Activated CD8-positive, alpha-beta memory T cell treated with anti-CD3 and anti-CD28 coated beads, Interleukin-2, amount 10 ng/mL, durations not matched to agents 7 days and 5 days (primary cell): ENCODE results near the gene STRN. TPM values are rescaled to one million over a fixed set of nuclear protein-coding genes. Genes with fewer than 3 reads are reported as not detected.
"Not testable (repeated sequence)": the region's sequence is repeated elsewhere in the genome, so short reads cannot be mapped to it uniquely, and the experiment has no call there.

Experiments used
- ATAC-seq: fragments of 150-1000 bp; cut with Tn5 transposase; one replicate; pipeline ENCODE4 v1.10.0; 2021; ENCODE audit warnings: moderate library complexity
- CTCF ChIA-PET: fragments of 350-600 bp; sonication (Branson Sonifier 250); formaldehyde crosslinking; loops from one replicate; lab custom pipeline; 2021; ENCODE audit warnings: antibody characterized with exemption; lab: Charles Lee
- DNase-seq: peaks from one replicate; pipeline ENCODE4 v3.0.0-alpha.2; 2020
- H3K27ac Mint-ChIP-seq: one replicate; pipeline ENCODE4 v1.8.0; 2021; ENCODE audit warnings: mild to moderate bottlenecking, mixed read lengths
- H3K27me3 Mint-ChIP-seq: one replicate; pipeline ENCODE4 v1.8.0; 2021; ENCODE audit warnings: mixed read lengths
- H3K36me3 Mint-ChIP-seq: one replicate; pipeline ENCODE4 v1.8.0; 2021; ENCODE audit warnings: mild to moderate bottlenecking, mixed read lengths
- H3K4me1 Mint-ChIP-seq: one replicate; pipeline ENCODE4 v1.8.0; 2021; ENCODE audit warnings: mixed read lengths
- H3K4me3 Mint-ChIP-seq: one replicate; pipeline ENCODE4 v1.8.0; 2021; ENCODE audit warnings: mild to moderate bottlenecking, moderate library complexity, mixed read lengths
- H3K9me3 Mint-ChIP-seq: one replicate; pipeline ENCODE4 v1.8.0; 2022; ENCODE audit warnings: low read depth, mixed read lengths
- total RNA-seq, 2 experiments: library from RNA; stranded (reverse); gene quantifications; one replicate each; pipeline ENCODE4 v1.2.3, GENCODE V29; 2021

Gene STRN
- total RNA-seq, 2 experiments from 2014 or later = 27.7 to 30.8 TPM

DNA sequence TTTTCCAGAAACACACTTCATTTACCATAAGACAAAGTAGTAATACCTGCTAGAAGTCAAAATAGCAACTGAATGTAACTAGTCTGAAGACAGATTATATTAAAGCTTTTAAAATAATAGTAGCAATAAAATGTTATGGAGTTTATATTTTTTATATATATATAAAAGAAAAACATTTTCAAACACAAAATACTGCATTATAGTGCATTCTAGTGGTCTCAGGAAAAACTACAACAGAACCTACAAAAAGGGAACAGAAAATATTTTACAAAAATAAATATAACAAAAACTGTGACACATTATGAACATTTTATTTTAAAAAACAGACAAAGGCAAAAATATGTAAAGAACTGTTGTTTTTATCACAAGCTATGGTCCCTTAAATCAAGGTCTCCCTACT lies 48.0 kb downstream of the STRN start:
- H3K27me3 Mint-ChIP-seq = no peaks in the 10 kb centered on the region
- ATAC-seq (no peak), DNase-seq (no peak)
- no peak overlapping the region for H3K27ac Mint-ChIP-seq
- H3K4me1 Mint-ChIP-seq = peaks cover 10% of the 10 kb centered on the region
- peaks cover 6% of the 10 kb centered on the region for H3K36me3 Mint-ChIP-seq
- CTCF ChIA-PET = interaction anchor here (1.4 to 1.9 kb wide), 2 partner anchors 11 to 79 kb away, joined by 4 to 7 read pairs; no protein-coding TSS in a partner anchor
- no peak overlapping the region for H3K4me3 Mint-ChIP-seq
- H3K9me3 Mint-ChIP-seq = no peaks in the 10 kb centered on the region

DNA sequence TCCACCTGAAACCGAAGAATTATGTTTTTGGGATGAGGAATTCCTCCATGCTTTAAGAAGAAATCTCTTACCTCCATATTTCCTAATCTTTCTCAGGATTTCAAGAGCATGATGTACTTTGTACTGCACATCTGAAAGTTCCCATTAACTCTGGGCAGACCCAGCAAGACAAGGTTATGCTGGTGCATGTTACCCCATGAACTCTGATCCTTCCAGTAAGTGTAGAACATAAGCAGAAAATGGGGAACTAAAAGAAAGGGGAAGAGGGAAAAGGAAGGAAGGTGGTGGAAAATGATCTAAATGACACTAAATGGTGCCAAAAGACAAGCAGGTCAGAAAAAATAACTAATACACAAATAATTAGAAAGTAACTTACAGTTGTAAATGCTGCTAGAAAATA lies 50.7 kb downstream of the STRN start:
- CTCF ChIA-PET = no interaction called here
- no peaks in the 10 kb centered on the region for H3K27me3 Mint-ChIP-seq
- H3K4me1 Mint-ChIP-seq = no peaks in the 10 kb centered on the region
- peaks cover 2% of the 10 kb centered on the region for H3K36me3 Mint-ChIP-seq
- no peak for ATAC-seq
- H3K27ac Mint-ChIP-seq = no peak overlapping the region
- no peak for DNase-seq
- H3K9me3 Mint-ChIP-seq = no peaks in the 10 kb centered on the region
- no peak overlapping the region for H3K4me3 Mint-ChIP-seq

GRCh38 chr2:36912695-36913094 lies 53.6 kb downstream of the STRN start:
- no peaks in the 10 kb centered on the region for H3K9me3 Mint-ChIP-seq
- H3K36me3 Mint-ChIP-seq = peaks cover 2% of the 10 kb centered on the region
- H3K4me3 Mint-ChIP-seq = no peak overlapping the region
- DNase-seq = no peak
- CTCF ChIA-PET = interaction anchor here (1.1 to 1.3 kb wide), 2 partner anchors 9 to 12 kb away, joined by 3 read pairs; no protein-coding TSS in a partner anchor
- no peaks in the 10 kb centered on the region for H3K4me1 Mint-ChIP-seq
- no peak for ATAC-seq
- H3K27ac Mint-ChIP-seq = no peak overlapping the region
- no peaks in the 10 kb centered on the region for H3K27me3 Mint-ChIP-seq

GRCh38 chr2:36911012-36911411 lies 55.3 kb downstream of the STRN start:
- Mint-ChIP-seq H3K4me3 (no peak overlapping the region), H3K27ac (no peak overlapping the region), H3K9me3 (no peaks in the 10 kb centered on the region), H3K4me1 (no peaks in the 10 kb centered on the region), H3K27me3 (no peaks in the 10 kb centered on the region), H3K36me3 (peaks cover 4% of the 10 kb centered on the region)
- DNase-seq = no peak
- CTCF ChIA-PET = interaction anchor here (1.4 kb wide), 1 partner anchor 13 kb away, joined by 4 read pairs; no protein-coding TSS in a partner anchor
- ATAC-seq = no peak

DNA sequence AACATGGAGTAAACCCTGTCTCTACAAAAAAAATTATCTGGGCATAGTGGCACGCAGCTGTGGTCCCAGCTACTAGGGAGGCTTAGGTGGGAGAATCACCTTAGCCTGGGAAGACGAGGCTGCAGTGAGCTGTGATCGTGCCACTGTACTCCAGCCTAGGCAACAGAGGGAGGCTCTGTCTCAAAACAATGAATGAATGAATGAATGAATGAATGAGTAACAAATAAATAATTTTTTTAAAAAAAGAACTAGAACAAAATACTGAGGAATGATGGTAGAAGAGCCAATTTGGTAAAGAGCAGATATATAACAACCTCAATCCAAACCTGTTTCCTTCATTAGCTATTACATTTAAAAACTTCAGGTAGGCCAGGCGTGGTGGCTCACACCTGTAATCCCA lies 60.1 kb downstream of the STRN start:
- H3K27ac Mint-ChIP-seq = no peak overlapping the region
- H3K9me3 Mint-ChIP-seq = no peaks in the 10 kb centered on the region
- no peak for DNase-seq
- ATAC-seq = no peak
- H3K36me3 Mint-ChIP-seq = peaks cover 6% of the 10 kb centered on the region
- H3K4me1 Mint-ChIP-seq = no peaks in the 10 kb centered on the region
- no peak overlapping the region for H3K4me3 Mint-ChIP-seq
- CTCF ChIA-PET = interaction anchor here (1.8 kb wide), 1 partner anchor 12 kb away, joined by 7 read pairs; no protein-coding TSS in a partner anchor
- H3K27me3 Mint-ChIP-seq = no peaks in the 10 kb centered on the region

DNA sequence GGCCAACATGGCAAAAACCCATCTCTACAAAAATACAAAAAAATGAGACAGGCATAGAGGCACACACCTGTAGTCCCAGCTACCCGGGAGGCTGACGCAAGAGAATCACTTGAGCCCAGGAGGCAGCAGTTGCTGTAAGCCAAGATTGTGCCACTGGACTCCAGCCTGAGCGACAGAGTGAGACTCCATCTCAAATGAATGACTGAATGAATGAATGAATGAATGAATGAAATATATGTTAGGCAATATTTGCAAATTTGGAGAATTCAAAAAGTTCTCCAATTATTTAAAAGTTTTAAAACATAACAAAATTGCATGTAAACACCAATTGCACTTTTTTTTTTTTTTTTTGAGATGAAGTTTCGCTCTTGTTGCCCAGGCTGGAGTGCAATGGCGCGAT lies 61.7 kb downstream of the STRN start:
- CTCF ChIA-PET = no interaction called here

DNA sequence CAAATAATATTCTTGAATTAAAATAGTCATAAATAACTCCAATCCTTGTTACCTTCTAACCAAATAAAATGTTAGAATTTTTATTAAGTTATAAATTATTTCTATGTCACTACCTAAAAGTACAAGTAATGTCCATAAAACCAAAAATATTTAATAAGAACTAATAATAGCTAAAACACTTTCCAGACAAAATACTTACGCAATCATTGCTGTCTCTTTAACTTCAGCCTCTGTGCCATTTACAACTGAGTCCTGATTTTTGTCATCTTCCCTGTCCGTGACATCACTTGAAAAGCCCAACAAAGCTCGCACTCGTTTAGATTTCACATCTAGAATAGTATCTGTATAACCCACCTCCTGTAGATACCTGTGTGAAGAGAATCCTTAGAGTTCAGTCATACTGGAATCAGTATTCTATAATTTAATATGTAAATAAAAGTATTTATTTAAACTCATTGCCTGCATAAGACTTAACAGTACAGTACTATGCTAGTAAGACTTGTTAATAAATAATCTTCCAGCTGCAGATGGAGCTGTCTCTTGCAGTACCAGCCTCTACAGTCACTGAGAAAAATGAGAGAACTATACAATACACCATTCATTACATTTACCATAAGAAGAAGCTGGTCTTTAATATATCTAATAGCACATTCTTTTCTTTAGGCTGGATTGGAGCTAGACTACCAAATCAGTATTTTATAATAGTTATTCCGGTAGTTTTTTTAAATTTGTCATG lies 63.8 kb downstream of the STRN start:
- no peak overlapping the region for H3K27ac Mint-ChIP-seq
- CTCF ChIA-PET = no interaction called here
- peaks cover 9% of the 10 kb centered on the region for H3K36me3 Mint-ChIP-seq

More for the DNA sequence above, 61.7 kb downstream of the STRN start:
- peaks cover 8% of the 10 kb centered on the region for H3K36me3 Mint-ChIP-seq
- H3K27me3 Mint-ChIP-seq = no peaks in the 10 kb centered on the region
- H3K4me3 Mint-ChIP-seq = no peak overlapping the region
- no peaks in the 10 kb centered on the region for H3K9me3 Mint-ChIP-seq
- DNase-seq (no peak), ATAC-seq (no peak)
- no peaks in the 10 kb centered on the region for H3K4me1 Mint-ChIP-seq
- no peak overlapping the region for H3K27ac Mint-ChIP-seq

GRCh38 chr2:36892805-36893204 lies 73.5 kb downstream of the STRN start:
- no peaks in the 10 kb centered on the region for H3K27me3 Mint-ChIP-seq
- no peak overlapping the region for H3K27ac Mint-ChIP-seq
- DNase-seq (no peak), ATAC-seq (no peak)
- H3K4me1 Mint-ChIP-seq = peaks cover 3% of the 10 kb centered on the region
- H3K9me3 Mint-ChIP-seq = no peaks in the 10 kb centered on the region
- peaks cover 15% of the 10 kb centered on the region for H3K36me3 Mint-ChIP-seq
- CTCF ChIA-PET = no interaction called here
- no peak overlapping the region for H3K4me3 Mint-ChIP-seq

More for the DNA sequence above, 63.8 kb downstream of the STRN start:
- H3K4me3 Mint-ChIP-seq = no peak overlapping the region
- ATAC-seq = no peak
- H3K4me1 Mint-ChIP-seq = no peaks in the 10 kb centered on the region
- H3K27me3 Mint-ChIP-seq = no peaks in the 10 kb centered on the region
- no peaks in the 10 kb centered on the region for H3K9me3 Mint-ChIP-seq
- no peak for DNase-seq

GRCh38 chr2:36889795-36890194 lies 76.5 kb downstream of the STRN start:
- DNase-seq (no peak), ATAC-seq (peak; percentile 83)
- CTCF ChIA-PET = no interaction called here
- Mint-ChIP-seq H3K4me3 (no peak overlapping the region), H3K4me1 (peaks cover 3% of the 10 kb centered on the region), H3K36me3 (peaks cover 23% of the 10 kb centered on the region), H3K9me3 (no peaks in the 10 kb centered on the region), H3K27ac (no peak overlapping the region), H3K27me3 (no peaks in the 10 kb centered on the region)

DNA sequence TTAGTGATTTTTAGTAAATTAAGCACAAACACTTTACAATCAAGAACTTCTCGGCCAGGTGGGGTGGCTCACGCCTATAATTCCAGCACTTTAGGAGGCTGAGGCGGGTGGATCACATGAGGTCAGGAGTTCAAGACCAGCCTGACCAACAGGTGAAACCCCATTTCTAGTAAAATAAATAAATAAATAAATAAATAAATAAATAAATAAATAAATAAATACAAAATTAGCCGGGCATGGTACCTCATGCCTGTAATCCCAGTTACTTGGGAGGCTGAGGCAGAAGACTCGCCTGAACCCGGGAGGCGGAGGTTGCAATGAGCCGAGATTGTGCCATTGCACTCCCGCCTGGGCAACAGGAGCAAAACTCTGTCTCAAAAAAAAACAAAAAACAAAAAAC lies 79.2 kb downstream of the STRN start:
- H3K4me3 Mint-ChIP-seq, ATAC-seq, DNase-seq, H3K27me3 Mint-ChIP-seq, CTCF ChIA-PET, H3K27ac Mint-ChIP-seq, H3K9me3 Mint-ChIP-seq, H3K4me1 Mint-ChIP-seq: not testable (repeated sequence)
- H3K36me3 Mint-ChIP-seq = peaks cover 23% of the 10 kb centered on the region

GRCh38 chr2:36886664-36887063 lies 79.7 kb downstream of the STRN start:
- Mint-ChIP-seq H3K27ac (no peak overlapping the region), H3K9me3 (no peaks in the 10 kb centered on the region), H3K36me3 (peaks cover 23% of the 10 kb centered on the region), H3K4me1 (peaks cover 3% of the 10 kb centered on the region), H3K4me3 (no peak overlapping the region), H3K27me3 (no peaks in the 10 kb centered on the region)
- DNase-seq (no peak), ATAC-seq (no peak)
- CTCF ChIA-PET = no interaction called here

DNA sequence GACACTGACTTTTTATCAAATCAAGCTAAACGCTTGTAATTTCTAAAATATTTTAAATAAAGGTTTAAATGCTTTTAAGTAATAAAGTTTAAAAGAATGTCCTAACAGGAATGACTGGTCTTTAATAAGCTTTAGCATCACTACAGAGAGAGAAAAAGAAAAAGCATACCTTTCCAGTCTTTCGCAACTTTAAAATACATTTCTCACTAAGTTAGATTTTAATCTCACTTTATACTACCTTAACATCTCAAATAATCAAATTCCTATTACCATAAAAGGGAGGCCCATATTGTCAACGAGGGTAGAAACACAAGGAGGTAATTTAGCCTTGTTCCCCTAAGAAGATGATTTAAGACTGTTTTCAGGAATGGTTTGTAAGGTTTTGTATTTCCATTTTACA lies 80.7 kb downstream of the STRN start:
- CTCF ChIA-PET = no interaction called here
- no peak overlapping the region for H3K4me3 Mint-ChIP-seq
- H3K9me3 Mint-ChIP-seq = no peaks in the 10 kb centered on the region
- H3K27ac Mint-ChIP-seq = no peak overlapping the region
- no peaks in the 10 kb centered on the region for H3K27me3 Mint-ChIP-seq
- ATAC-seq = no peak
- peaks cover 20% of the 10 kb centered on the region for H3K36me3 Mint-ChIP-seq
- no peak for DNase-seq
- H3K4me1 Mint-ChIP-seq = peaks cover 3% of the 10 kb centered on the region

DNA sequence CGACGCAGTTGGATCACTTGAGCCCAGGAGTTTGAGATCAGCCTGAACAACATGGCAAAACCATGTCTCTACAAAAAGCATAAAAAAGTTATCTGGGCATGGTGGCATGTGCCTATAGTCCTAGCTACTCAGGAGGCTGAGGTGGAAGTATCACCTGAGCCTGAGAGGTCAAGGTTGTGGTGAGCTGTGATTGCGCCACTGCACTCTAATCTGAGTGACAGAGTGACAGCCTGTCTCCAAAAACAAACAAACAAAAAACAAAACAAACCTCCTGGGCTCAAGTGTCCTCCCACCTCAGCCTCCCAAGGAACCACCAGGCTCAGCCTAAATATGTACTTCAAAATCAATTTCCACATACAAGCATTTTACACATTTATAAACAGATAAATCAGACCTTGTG lies 83.8 kb downstream of the STRN start:
- Mint-ChIP-seq H3K27ac (no peak overlapping the region), H3K36me3 (peaks cover 19% of the 10 kb centered on the region), H3K27me3 (no peaks in the 10 kb centered on the region), H3K4me1 (no peaks in the 10 kb centered on the region), H3K9me3 (no peaks in the 10 kb centered on the region), H3K4me3 (no peak overlapping the region)
- CTCF ChIA-PET = interaction anchor here (0.8 kb wide), 1 partner anchor 12 kb away, joined by 3 read pairs; no protein-coding TSS in a partner anchor
- no peak for ATAC-seq
- DNase-seq = no peak

DNA sequence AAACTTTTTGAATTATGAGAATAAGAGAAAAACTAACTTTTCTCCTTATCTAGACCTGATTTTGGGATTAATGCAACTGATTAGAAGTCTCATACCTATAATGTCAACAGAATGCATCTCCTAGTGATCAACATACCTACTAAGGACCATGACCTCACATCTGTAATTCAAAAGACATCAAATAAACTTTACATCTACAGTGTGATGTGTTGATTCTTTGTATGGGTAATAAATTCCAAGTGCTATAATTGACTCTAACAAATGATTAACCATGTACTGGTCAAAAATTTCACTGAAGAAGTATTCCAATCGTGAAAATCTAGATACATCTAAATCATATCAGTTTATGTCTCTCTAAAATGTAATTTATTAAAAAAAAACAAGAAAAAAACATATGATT lies 84.5 kb downstream of the STRN start:
- Mint-ChIP-seq H3K4me3 (no peak overlapping the region), H3K27me3 (no peaks in the 10 kb centered on the region), H3K4me1 (no peaks in the 10 kb centered on the region), H3K27ac (no peak overlapping the region), H3K9me3 (no peaks in the 10 kb centered on the region), H3K36me3 (peaks cover 21% of the 10 kb centered on the region)
- CTCF ChIA-PET = interaction anchor here (0.8 kb wide), 1 partner anchor 12 kb away, joined by 3 read pairs; no protein-coding TSS in a partner anchor
- no peak for ATAC-seq
- no peak for DNase-seq
